Right atrium auricular region (tissue), 2 donors: ENCODE results near the gene OTOG. TPM values are rescaled to one million over a fixed set of nuclear protein-coding genes. Genes with fewer than 3 reads are reported as not detected.

ENCODE experiments used
- DNase-seq: peaks from one replicate; pipeline ENCODE4 v3.0.0-alpha.2; 2019; ENCODE audit warnings: low spot score
- H3K27ac ChIP-seq, 2 donors: fragments of 200-600 bp; sonication (generic); 1 replicate in 1 of 2; 2 replicates in 1 of 2; pipeline ENCODE4 v1.5.1; 2016 to 2019
- H3K27me3 ChIP-seq, 2 donors: fragments of 200-600 bp; sonication (generic); one replicate each; pipeline versions ENCODE4 v1.5.1 to v1.6.0; 2017 to 2019
- H3K36me3 ChIP-seq: fragments of 200-600 bp; sonication (generic); one replicate; pipeline ENCODE4 v1.5.1; 2016
- H3K4me1 ChIP-seq, 2 donors: fragments of 200-600 bp; sonication (generic); one replicate each; pipeline versions ENCODE4 v1.5.1 to v1.6.0; 2017 to 2019
- H3K4me3 ChIP-seq, 2 donors: fragments of 200-600 bp; sonication (generic); 1 replicate in 1 of 2; 2 replicates in 1 of 2; pipeline ENCODE4 v1.5.1; 2017 to 2019; ENCODE audit warnings: mild to moderate bottlenecking in 1 of 2, moderate library complexity in 1 of 2
- H3K9me3 ChIP-seq, 2 donors: fragments of 200-600 bp; sonication (generic); one replicate each; pipeline ENCODE4 v1.5.1; 2019
- CTCF ChIP-seq, 2 donors: fragments of 200-600 bp; sonication (generic); IDR thresholded peaks; one replicate each; pipeline ENCODE4 v1.5.1; 2019; ENCODE audit warnings: antibody characterized with exemption in 2 of 2
- total RNA-seq, 2 donors: library from RNA; depleted of rRNA; stranded (reverse); fragments of >200 nt; gene quantifications; one replicate each; pipeline ENCODE4 v1.1.0, GENCODE V29; 2016

OTOG gene
- total RNA-seq, 2 donors from 2014 or later: not detected

GRCh38 chr11:17529844-17530185 is 17.2 kb upstream of the OTOG start:
- Histone ChIP-seq H3K36me3 (no peaks in the 10 kb centered on the region), H3K4me1 (peaks cover 0 to 39% of the 10 kb centered on the region in 2 donors), H3K27me3 (no peaks in the 10 kb centered on the region), H3K27ac (no peak overlapping the region), H3K4me3 (no peak overlapping the region), H3K9me3 (no peaks in the 10 kb centered on the region)
- DNase-seq: peak; percentile 60
- TF ChIP-seq CTCF (IDR thresholded peaks at IDR 0.05): no peak

- Histone ChIP-seq H3K4me1 (peaks cover 0 to 39% of the 10 kb centered on the region in 2 donors), H3K4me3 (no peak overlapping the region), H3K36me3 (no peaks in the 10 kb centered on the region), H3K27ac (peak overlapping the region; percentile 53 to 74), H3K27me3 (no peaks in the 10 kb centered on the region), H3K9me3 (no peaks in the 10 kb centered on the region)
- TF ChIP-seq CTCF (IDR thresholded peaks at IDR 0.05): no peak
- no peak for DNase-seq
Observed at GRCh38 chr11:17531071-17531600, 15.9 kb upstream of the OTOG start.

GRCh38 chr11:17531636-17532113 is 15.4 kb upstream of the OTOG start:
- no peak for DNase-seq
- H3K27ac ChIP-seq: peak overlapping the region; percentile 53 to 74
- no peaks in the 10 kb centered on the region for H3K9me3 ChIP-seq
- H3K27me3 ChIP-seq: no peaks in the 10 kb centered on the region
- no peaks in the 10 kb centered on the region for H3K36me3 ChIP-seq
- H3K4me1 ChIP-seq: peaks cover 0 to 39% of the 10 kb centered on the region in 2 donors
- H3K4me3 ChIP-seq: no peak overlapping the region
- no peak for TF ChIP-seq CTCF (IDR thresholded peaks at IDR 0.05)

GRCh38 chr11:17532784-17533183 is 14.3 kb upstream of the OTOG start:
- Histone ChIP-seq H3K4me3 (no peak overlapping the region), H3K36me3 (no peaks in the 10 kb centered on the region)
- TF ChIP-seq CTCF (IDR thresholded peaks at IDR 0.05): no peak

GRCh38 chr11:17533341-17533740 is 13.7 kb upstream of the OTOG start:
- H3K36me3 ChIP-seq: no peaks in the 10 kb centered on the region
- no peaks in the 10 kb centered on the region for H3K9me3 ChIP-seq
- no peak for DNase-seq
- no peaks in the 10 kb centered on the region for H3K27me3 ChIP-seq
- no peak overlapping the region for H3K27ac ChIP-seq
- TF ChIP-seq CTCF (IDR thresholded peaks at IDR 0.05): no peak
- H3K4me1 ChIP-seq: peaks cover 0 to 37% of the 10 kb centered on the region in 2 donors
- no peak overlapping the region for H3K4me3 ChIP-seq

More at GRCh38 chr11:17532784-17533183, 14.3 kb upstream of the OTOG start:
- Histone ChIP-seq H3K27me3 (no peaks in the 10 kb centered on the region), H3K27ac (no peak overlapping the region), H3K4me1 (peaks cover 0 to 39% of the 10 kb centered on the region in 2 donors), H3K9me3 (no peaks in the 10 kb centered on the region)
- DNase-seq: no peak
